ENCODE measurements around the gene TPX2.

The TPX2 gene

GRCh38 chr20:31720486-31721407, 18.3 kb upstream of the TPX2 start:
- no peak overlapping the region for H3K27ac ChIP-seq (ENCODE audit: extremely low read depth, low read depth, low read length)

GRCh38 chr20:31721408-31722256, 17.5 kb upstream of the TPX2 start:
- POLR2A ChIA-PET, result interaction anchor here (1.1 to 6.5 kb wide), 10 partner anchors 8 to 149 kb away, joined by 3 to 98 read pairs (median 16); partner anchors contain the start of genes ID1 and TPX2
- Histone ChIP-seq H3K27ac (ENCODE audit: extremely low read depth, low read depth, low read length) (no peak overlapping the region), H3K36me3 (ENCODE audit: control insufficient read depth in 2 of 2, insufficient read depth in 1 of 2, low read length in 2 of 2) (peaks cover 0 to 43% of the 10 kb centered on the region in 2 experiments; a peak in 1 of 3 replicates), H3K4me3 (ENCODE audit: low read depth, low read length) (peak overlapping the region; percentile 94), H3K4me1 (ENCODE audit: control insufficient read depth, insufficient read depth, low read length) (peaks cover 8% of the 10 kb centered on the region; the same call in 1 of the 2 replicates), H3K9me3 (ENCODE audit: control insufficient read depth, insufficient read depth, low read depth, low read length) (no peaks in the 10 kb centered on the region)
- CTCF ChIA-PET, result interaction anchor here (0.6 to 10.4 kb wide), 16 partner anchors 9 to 160 kb away, joined by 3 to 303 read pairs (median 19); no protein-coding TSS in a partner anchor
- TF ChIP-seq ZNF600 (tag by site-specific recombination; IDR thresholded peaks at IDR 0.05) (0 out of 2 replicates have a peak, but pooled peaks have one; percentile 14), ZNF335 (tag by site-specific recombination; conservative IDR thresholded peaks at IDR 0.05) (no peak), ZNF555 (tag by site-specific recombination; conservative IDR thresholded peaks at IDR 0.05) (no peak)

More at GRCh38 chr20:31720486-31721407, 18.3 kb upstream of the TPX2 start:
- ChIA-PET POLR2A (interaction anchor here (0.5 to 6.5 kb wide), 8 partner anchors 17 to 1776 kb away, joined by 3 to 98 read pairs (median 5); partner anchors contain the start of genes ID1 and TPX2), CTCF (interaction anchor here (0.6 to 10.4 kb wide), 8 partner anchors 10 to 159 kb away, joined by 4 to 303 read pairs (median 7); no protein-coding TSS in a partner anchor)
- Histone ChIP-seq H3K4me1 (ENCODE audit: control insufficient read depth, insufficient read depth, low read length) (peaks cover 8% of the 10 kb centered on the region; the same call in 1 of the 2 replicates), H3K36me3 (ENCODE audit: control insufficient read depth in 2 of 2, insufficient read depth in 1 of 2, low read length in 2 of 2) (peaks cover 0 to 46% of the 10 kb centered on the region in 2 experiments; a peak in 1 of 3 replicates), H3K9me3 (ENCODE audit: control insufficient read depth, insufficient read depth, low read depth, low read length) (no peaks in the 10 kb centered on the region), H3K4me3 (ENCODE audit: low read depth, low read length) (peak overlapping the region; percentile 11)
- TF ChIP-seq PRDM1 (tag by site-specific recombination; IDR thresholded peaks at IDR 0.05), result peak; percentile 83
- peak; percentile 61 for TF ChIP-seq ZBTB20 (tag by site-specific recombination; IDR thresholded peaks at IDR 0.05)
- TF ChIP-seq ZNF174 (tag by site-specific recombination; IDR thresholded peaks at IDR 0.05), result no peak
- no peak for TF ChIP-seq ZIC2 (tag by site-specific recombination; IDR thresholded peaks at IDR 0.05)
- no peak for TF ChIP-seq ZNF169 (tag by site-specific recombination; IDR thresholded peaks at IDR 0.05)
- 0 out of 2 replicates have a peak, but pooled peaks have one; percentile 24 for TF ChIP-seq ZNF335 (tag by site-specific recombination; conservative IDR thresholded peaks at IDR 0.05)
- TF ChIP-seq ZFP37 (tag by site-specific recombination; IDR thresholded peaks at IDR 0.05), result no peak
- TF ChIP-seq RBAK (tag by site-specific recombination; IDR thresholded peaks at IDR 0.05), result no peak
- TF ChIP-seq ZNF366 (tag by site-specific recombination; conservative IDR thresholded peaks at IDR 0.05), result no peak
- no peak for TF ChIP-seq ZBTB21 (tag by site-specific recombination; IDR thresholded peaks at IDR 0.05)
- no peak for TF ChIP-seq ZNF692 (tag by site-specific recombination; IDR thresholded peaks at IDR 0.05)

GRCh38 chr20:31722257-31723068, 16.6 kb upstream of the TPX2 start, which contains the start of gene BCL2L1:
Gene BCL2L1 (minus strand): TSS chr20:31722868. CDS start chr20:31722218, 650 bp downstream.
- H3K4me1 ChIP-seq (ENCODE audit: control insufficient read depth, insufficient read depth, low read length), result peaks cover 8% of the 10 kb centered on the region; the same call in 1 of the 2 replicates
- H3K4me3 ChIP-seq (ENCODE audit: low read depth, low read length), result peak within 1 kb of the TSS; percentile 94
- peak within 1 kb of the TSS; percentile 95 for H3K27ac ChIP-seq (ENCODE audit: extremely low read depth, low read depth, low read length)
- H3K9me3 ChIP-seq (ENCODE audit: control insufficient read depth, insufficient read depth, low read depth, low read length), result no peaks in the 10 kb centered on the region
- peaks cover 0 to 40% of the 10 kb centered on the region in 2 experiments; a peak in 1 of 3 replicates for H3K36me3 ChIP-seq (ENCODE audit: control insufficient read depth in 2 of 2, insufficient read depth in 1 of 2, low read length in 2 of 2)
- ChIA-PET POLR2A (interaction anchor here (0.6 to 6.5 kb wide), 20 partner anchors 9 to 295 kb away, joined by 3 to 98 read pairs (median 6); partner anchors contain the start of genes ID1 and TPX2), CTCF (interaction anchor here (0.6 to 10.4 kb wide), 34 partner anchors 9 to 208 kb away, joined by 3 to 303 read pairs (median 6); partner anchors contain the start of genes HM13, ID1 and TPX2)
- no peak for TF ChIP-seq ZNF211 (tag by site-specific recombination; IDR thresholded peaks at IDR 0.05; ENCODE audit: low read depth)
- TF ChIP-seq ZXDB (tag by site-specific recombination; IDR thresholded peaks at IDR 0.05), result no peak; the same call in 1 of the 2 replicates
- no peak for TF ChIP-seq ZNF664 (tag by site-specific recombination; IDR thresholded peaks at IDR 0.05)
- TF ChIP-seq ZIC2 (tag by site-specific recombination; IDR thresholded peaks at IDR 0.05), result peak; percentile 36; the same call in 1 of the 2 replicates
- peak; percentile 44; the same call in 1 of the 2 replicates for TF ChIP-seq KLF7 (tag by site-specific recombination; IDR thresholded peaks at IDR 0.05; ENCODE audit: borderline replicate concordance)
- TF ChIP-seq ZNF518A (tag by site-specific recombination; conservative IDR thresholded peaks at IDR 0.05; ENCODE audit: low read depth), result no peak
- TF ChIP-seq GLIS2 (tag by site-specific recombination; IDR thresholded peaks at IDR 0.05), result peak; percentile 33
